HepG2 (cell line): ENCODE data around the gene MTF2. TPM values are rescaled to one million over a fixed set of nuclear protein-coding genes. Genes with fewer than 3 reads are reported as not detected.

Experiments used
- AGO1 ChIP-seq: fragments of 200-400 bp; formaldehyde crosslinking; IDR thresholded peaks from 2 replicates; pipeline ENCODE4 v1.6.1; 2017; ENCODE audit warnings: mild to moderate bottlenecking, low read depth, low read length, moderate library complexity; ENCODE audit not compliant: poor library complexity, severe bottlenecking
- CBX1 ChIP-seq: IDR thresholded peaks from one replicate; pipeline ENCODE4 v1.6.1; 2016; ENCODE audit warnings: antibody characterized with exemption, low read depth
- EZH2 ChIP-seq: conservative IDR thresholded peaks from 2 replicates; pipeline ENCODE4 v1.6.1; 2012; ENCODE audit warnings: mild to moderate bottlenecking, low read depth, low read length, moderate library complexity
- HNF4A ChIP-seq: sonication (generic); formaldehyde crosslinking; IDR thresholded peaks from 2 replicates; pipeline ENCODE4 v1.4.0; 2020; ENCODE audit warnings: missing genetic modification reagents
- IRX3 ChIP-seq: sonication (generic); formaldehyde crosslinking; IDR thresholded peaks from 2 replicates; pipeline ENCODE4 v1.8.1; 2023; ENCODE audit warnings: mild to moderate bottlenecking, low read depth, missing genetic modification reagents, borderline replicate concordance
- MAFG ChIP-seq: sonication (generic); formaldehyde crosslinking; IDR thresholded peaks from 2 replicates; pipeline ENCODE4 v1.5.1; 2020; ENCODE audit warnings: mild to moderate bottlenecking, missing genetic modification reagents
- NONO ChIP-seq, 2 experiments: fragments of 450-650 bp in 1 of 2; sonication (generic) in 1 of 2; formaldehyde crosslinking in 1 of 2; IDR thresholded peaks in 1 of 2; conservative IDR thresholded peaks in 1 of 2; 2 replicates each; pipeline versions ENCODE4 v1.6.1 to v1.8.0; 2017 to 2022; ENCODE audit warnings: mild to moderate bottlenecking in 1 of 2, missing genetic modification reagents in 1 of 2, moderate library complexity in 1 of 2
- PLSCR1 ChIP-seq: sonication (generic); formaldehyde crosslinking; IDR thresholded peaks from 2 replicates; pipeline ENCODE4 v1.5.0; 2020; ENCODE audit warnings: missing genetic modification reagents, mild to moderate bottlenecking, borderline replicate concordance
- RELA ChIP-seq: sonication (generic); formaldehyde crosslinking; IDR thresholded peaks from 2 replicates; pipeline ENCODE4 v1.4.0; 2020; ENCODE audit warnings: missing genetic modification reagents
- RFX1 ChIP-seq: fragments of 450-650 bp; IDR thresholded peaks from 2 replicates; pipeline ENCODE4 v1.6.1; 2017
- SP5 ChIP-seq: IDR thresholded peaks from 2 replicates; pipeline ENCODE4 v1.6.1; 2016; ENCODE audit warnings: low read depth, borderline replicate concordance
- ZC3H13 ChIP-seq: sonication (generic); formaldehyde crosslinking; IDR thresholded peaks from 2 replicates; pipeline ENCODE4 v1.8.1; 2023; ENCODE audit warnings: mild to moderate bottlenecking, missing genetic modification reagents, moderate library complexity
- ZNF337 ChIP-seq: sonication (generic); formaldehyde crosslinking; IDR thresholded peaks from 2 replicates; pipeline ENCODE4 v1.5.1; 2020; ENCODE audit warnings: missing genetic modification reagents, low read depth, mild to moderate bottlenecking, borderline replicate concordance
- ZNF432 ChIP-seq: sonication (generic); formaldehyde crosslinking; IDR thresholded peaks from 2 replicates; pipeline ENCODE4 v1.5.0; 2020; ENCODE audit warnings: missing genetic modification reagents, mild to moderate bottlenecking, borderline replicate concordance
- ZNF572 ChIP-seq: sonication (generic); formaldehyde crosslinking; IDR thresholded peaks from 2 replicates; pipeline ENCODE4 v1.5.1; 2020; ENCODE audit warnings: mild to moderate bottlenecking, missing genetic modification reagents
- ZNF878 ChIP-seq: sonication (generic); formaldehyde crosslinking; IDR thresholded peaks from 2 replicates; pipeline ENCODE4 v1.8.1; 2023; ENCODE audit warnings: mild to moderate bottlenecking, missing genetic modification reagents, moderate library complexity
- polyA plus RNA-seq, 8 experiments: library from polyadenylated mRNA; depleted of rRNA in 3 of 8; stranded (reverse) in 7 of 8; unstranded in 1 of 8; fragments of >200 nt; fragmentation: Illumina TruSeq in 4 of 8; extraction: Trizol in 4 of 8; gene quantifications; 2 replicates each; pipeline versions ENCODE4 v1.2.1 to v1.2.3, GENCODE V29; 2011 to 2016; ENCODE audit warnings: low read depth in 4 of 8, missing spikeins in 1 of 8, mixed read lengths in 1 of 8; ENCODE audit not compliant: insufficient read depth in 1 of 8
- total RNA-seq, 5 experiments: library from RNA; depleted of rRNA; stranded (reverse); fragments of >200 nt; fragmentation: Illumina TruSeq; extraction: Trizol; gene quantifications; 2 replicates each; pipeline ENCODE4 v1.2.3, GENCODE V29; 2016; ENCODE audit warnings: low read depth in 1 of 5
- TF ChIP-seq, protein P1 (sequence below): sonication (generic); formaldehyde crosslinking; IDR thresholded peaks from 2 replicates; pipeline ENCODE4 v1.9.0; 2021; ENCODE audit warnings: mild to moderate bottlenecking, missing genetic modification reagents
- TF ChIP-seq, protein P2 (sequence below): sonication (generic); formaldehyde crosslinking; conservative IDR thresholded peaks from 2 replicates; pipeline ENCODE4 v1.4.0; 2020; ENCODE audit warnings: missing genetic modification reagents
- TF ChIP-seq, protein P3 (sequence below): sonication (generic); formaldehyde crosslinking; IDR thresholded peaks from 2 replicates; pipeline ENCODE4 v1.8.0; 2022; ENCODE audit warnings: missing genetic modification reagents, mild to moderate bottlenecking, borderline replicate concordance

Gene MTF2
- total and polyA plus RNA-seq, 2 of the 13 experiments (the other 11 are each of a cell fraction or from before 2014, with no cell fraction given), result 48.7 to 53.9 TPM

GRCh38 chr1:93078986-93079654 lies at the start of gene MTF2 (continued):
- TF ChIP-seq, protein P1, sequence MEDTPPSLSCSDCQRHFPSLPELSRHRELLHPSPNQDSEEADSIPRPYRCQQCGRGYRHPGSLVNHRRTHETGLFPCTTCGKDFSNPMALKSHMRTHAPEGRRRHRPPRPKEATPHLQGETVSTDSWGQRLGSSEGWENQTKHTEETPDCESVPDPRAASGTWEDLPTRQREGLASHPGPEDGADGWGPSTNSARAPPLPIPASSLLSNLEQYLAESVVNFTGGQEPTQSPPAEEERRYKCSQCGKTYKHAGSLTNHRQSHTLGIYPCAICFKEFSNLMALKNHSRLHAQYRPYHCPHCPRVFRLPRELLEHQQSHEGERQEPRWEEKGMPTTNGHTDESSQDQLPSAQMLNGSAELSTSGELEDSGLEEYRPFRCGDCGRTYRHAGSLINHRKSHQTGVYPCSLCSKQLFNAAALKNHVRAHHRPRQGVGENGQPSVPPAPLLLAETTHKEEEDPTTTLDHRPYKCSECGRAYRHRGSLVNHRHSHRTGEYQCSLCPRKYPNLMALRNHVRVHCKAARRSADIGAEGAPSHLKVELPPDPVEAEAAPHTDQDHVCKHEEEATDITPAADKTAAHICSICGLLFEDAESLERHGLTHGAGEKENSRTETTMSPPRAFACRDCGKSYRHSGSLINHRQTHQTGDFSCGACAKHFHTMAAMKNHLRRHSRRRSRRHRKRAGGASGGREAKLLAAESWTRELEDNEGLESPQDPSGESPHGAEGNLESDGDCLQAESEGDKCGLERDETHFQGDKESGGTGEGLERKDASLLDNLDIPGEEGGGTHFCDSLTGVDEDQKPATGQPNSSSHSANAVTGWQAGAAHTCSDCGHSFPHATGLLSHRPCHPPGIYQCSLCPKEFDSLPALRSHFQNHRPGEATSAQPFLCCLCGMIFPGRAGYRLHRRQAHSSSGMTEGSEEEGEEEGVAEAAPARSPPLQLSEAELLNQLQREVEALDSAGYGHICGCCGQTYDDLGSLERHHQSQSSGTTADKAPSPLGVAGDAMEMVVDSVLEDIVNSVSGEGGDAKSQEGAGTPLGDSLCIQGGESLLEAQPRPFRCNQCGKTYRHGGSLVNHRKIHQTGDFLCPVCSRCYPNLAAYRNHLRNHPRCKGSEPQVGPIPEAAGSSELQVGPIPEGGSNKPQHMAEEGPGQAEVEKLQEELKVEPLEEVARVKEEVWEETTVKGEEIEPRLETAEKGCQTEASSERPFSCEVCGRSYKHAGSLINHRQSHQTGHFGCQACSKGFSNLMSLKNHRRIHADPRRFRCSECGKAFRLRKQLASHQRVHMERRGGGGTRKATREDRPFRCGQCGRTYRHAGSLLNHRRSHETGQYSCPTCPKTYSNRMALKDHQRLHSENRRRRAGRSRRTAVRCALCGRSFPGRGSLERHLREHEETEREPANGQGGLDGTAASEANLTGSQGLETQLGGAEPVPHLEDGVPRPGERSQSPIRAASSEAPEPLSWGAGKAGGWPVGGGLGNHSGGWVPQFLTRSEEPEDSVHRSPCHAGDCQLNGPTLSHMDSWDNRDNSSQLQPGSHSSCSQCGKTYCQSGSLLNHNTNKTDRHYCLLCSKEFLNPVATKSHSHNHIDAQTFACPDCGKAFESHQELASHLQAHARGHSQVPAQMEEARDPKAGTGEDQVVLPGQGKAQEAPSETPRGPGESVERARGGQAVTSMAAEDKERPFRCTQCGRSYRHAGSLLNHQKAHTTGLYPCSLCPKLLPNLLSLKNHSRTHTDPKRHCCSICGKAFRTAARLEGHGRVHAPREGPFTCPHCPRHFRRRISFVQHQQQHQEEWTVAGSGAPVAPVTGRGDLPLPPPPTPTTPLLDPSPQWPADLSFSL (CRISPR knock-in tag), result peak; percentile 75; the same call in 1 of the 2 replicates
- TF ChIP-seq ZNF572 (CRISPR knock-in tag), result no peak
- TF ChIP-seq PLSCR1 (CRISPR knock-in tag), result peak; percentile 24; the same call in 1 of the 2 replicates
- no peak for TF ChIP-seq RFX1
- TF ChIP-seq AGO1, result peak; percentile 75
- TF ChIP-seq ZNF337 (CRISPR knock-in tag), result peak; percentile 98; the same call in 1 of the 2 replicates
- peak; percentile 96 for TF ChIP-seq ZC3H13 (CRISPR knock-in tag)
- TF ChIP-seq, protein P2, sequence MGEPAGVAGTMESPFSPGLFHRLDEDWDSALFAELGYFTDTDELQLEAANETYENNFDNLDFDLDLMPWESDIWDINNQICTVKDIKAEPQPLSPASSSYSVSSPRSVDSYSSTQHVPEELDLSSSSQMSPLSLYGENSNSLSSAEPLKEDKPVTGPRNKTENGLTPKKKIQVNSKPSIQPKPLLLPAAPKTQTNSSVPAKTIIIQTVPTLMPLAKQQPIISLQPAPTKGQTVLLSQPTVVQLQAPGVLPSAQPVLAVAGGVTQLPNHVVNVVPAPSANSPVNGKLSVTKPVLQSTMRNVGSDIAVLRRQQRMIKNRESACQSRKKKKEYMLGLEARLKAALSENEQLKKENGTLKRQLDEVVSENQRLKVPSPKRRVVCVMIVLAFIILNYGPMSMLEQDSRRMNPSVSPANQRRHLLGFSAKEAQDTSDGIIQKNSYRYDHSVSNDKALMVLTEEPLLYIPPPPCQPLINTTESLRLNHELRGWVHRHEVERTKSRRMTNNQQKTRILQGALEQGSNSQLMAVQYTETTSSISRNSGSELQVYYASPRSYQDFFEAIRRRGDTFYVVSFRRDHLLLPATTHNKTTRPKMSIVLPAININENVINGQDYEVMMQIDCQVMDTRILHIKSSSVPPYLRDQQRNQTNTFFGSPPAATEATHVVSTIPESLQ (CRISPR knock-in tag), result peak; percentile 92; the same call in 1 of the 2 replicates
- TF ChIP-seq CBX1, result peak; percentile 99
- TF ChIP-seq EZH2, result no peak
- TF ChIP-seq, protein P3, sequence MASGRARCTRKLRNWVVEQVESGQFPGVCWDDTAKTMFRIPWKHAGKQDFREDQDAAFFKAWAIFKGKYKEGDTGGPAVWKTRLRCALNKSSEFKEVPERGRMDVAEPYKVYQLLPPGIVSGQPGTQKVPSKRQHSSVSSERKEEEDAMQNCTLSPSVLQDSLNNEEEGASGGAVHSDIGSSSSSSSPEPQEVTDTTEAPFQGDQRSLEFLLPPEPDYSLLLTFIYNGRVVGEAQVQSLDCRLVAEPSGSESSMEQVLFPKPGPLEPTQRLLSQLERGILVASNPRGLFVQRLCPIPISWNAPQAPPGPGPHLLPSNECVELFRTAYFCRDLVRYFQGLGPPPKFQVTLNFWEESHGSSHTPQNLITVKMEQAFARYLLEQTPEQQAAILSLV (CRISPR knock-in tag), result peak; percentile 99
- TF ChIP-seq HNF4A, result peak; percentile 74
- TF ChIP-seq ZNF878 (CRISPR knock-in tag), result peak; percentile 98
- TF ChIP-seq RELA (CRISPR knock-in tag), result peak; percentile 93; the same call in 1 of the 2 replicates
- no peak for TF ChIP-seq MAFG (CRISPR knock-in tag)
- peak; percentile 67 for TF ChIP-seq SP5 (CRISPR knock-in tag)
- 0 out of 2 replicates have a peak, but pooled peaks have one; percentile 92 for TF ChIP-seq ZNF432 (CRISPR knock-in tag)
- no peak for TF ChIP-seq NONO (IDR thresholded peaks at IDR 0.05)
- TF ChIP-seq NONO (CRISPR knock-in tag; conservative IDR thresholded peaks at IDR 0.05), result peak; percentile 100
- peak; percentile 96 for TF ChIP-seq IRX3 (CRISPR knock-in tag)
